KBM-7 (cell line): Measurements from ENCODE around the gene SFSWAP.
"Not testable (repeated sequence)": the region's sequence is repeated elsewhere in the genome, so short reads cannot be mapped to it uniquely, and the experiment has no call there.

Experiments
- DNase-seq: peaks from one replicate; pipeline ENCODE4 v3.0.0-alpha.2; 2015
- in situ Hi-C: fragments of 300-500 bp; cut with MboI; formaldehyde crosslinking; loops from 2 replicates; pipeline ENCODE4 v1.14.3; 2020; ENCODE audit warnings: low sequenced_read_pairs, low pct_unique_long_range_greater_than_20kb, mixed read lengths

SFSWAP gene

DNA sequence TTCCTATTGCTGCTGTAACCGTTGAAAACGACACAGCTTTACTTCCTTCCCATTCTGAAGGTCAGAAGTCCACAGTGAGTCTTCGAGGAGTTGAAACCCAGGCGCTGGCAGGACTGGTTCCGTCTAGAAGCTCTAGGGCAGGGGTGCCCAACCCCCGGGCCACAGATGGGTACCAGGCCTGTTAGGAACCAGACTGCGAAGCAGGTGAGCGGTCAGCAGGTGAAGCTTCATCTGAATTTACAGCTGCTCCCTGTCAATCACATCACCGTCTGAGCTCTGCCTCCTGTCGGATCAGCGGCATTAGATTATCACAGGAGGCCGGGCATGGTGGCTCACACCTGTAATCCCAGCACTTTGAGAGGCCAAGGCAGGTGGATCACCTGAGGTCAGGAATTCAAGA lies 12.6 kb upstream of the SFSWAP start:
- in situ Hi-C loops = no loop called here
- no peak for DNase-seq

DNA sequence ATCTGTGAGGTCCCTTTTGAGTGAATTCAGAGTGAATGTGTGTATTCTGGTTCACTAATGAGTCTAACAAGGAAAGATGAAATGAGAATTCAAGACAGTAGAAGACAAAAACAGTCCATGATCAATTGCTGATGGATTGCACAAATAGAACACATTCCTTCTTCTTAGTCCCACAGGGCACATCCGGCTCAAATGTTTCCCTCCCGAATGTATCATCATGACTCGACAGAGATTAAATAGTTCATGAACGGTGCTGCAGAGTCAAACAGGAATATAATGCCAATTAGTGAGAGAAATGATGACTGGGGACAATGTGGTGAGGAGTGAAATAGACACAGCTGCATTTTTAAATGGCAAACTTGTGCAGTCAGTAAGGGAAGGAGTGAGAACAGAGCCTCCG lies 11.5 kb upstream of the SFSWAP start:
- no peak for DNase-seq
- in situ Hi-C loops = no loop called here

DNA sequence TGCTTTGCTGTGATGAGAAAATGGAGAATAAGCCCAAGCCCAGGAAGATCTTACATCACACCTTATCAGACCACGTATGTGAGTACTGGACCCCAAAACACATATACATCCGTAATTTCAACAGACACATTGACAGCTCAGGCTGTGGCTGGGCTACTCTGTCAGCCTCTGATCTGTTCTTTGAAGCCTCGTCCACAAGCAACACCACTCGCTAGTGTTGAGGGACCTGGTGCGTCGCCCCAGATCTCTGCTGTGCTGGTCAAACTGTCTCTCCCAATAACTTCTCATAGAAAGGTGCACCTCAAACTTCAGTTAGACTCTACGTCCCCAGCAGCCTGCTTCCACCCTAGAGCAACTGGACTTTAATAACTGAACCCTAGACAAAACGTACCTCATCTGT lies 10.6 kb upstream of the SFSWAP start:
- in situ Hi-C loops = no loop called here
- no peak for DNase-seq

DNA sequence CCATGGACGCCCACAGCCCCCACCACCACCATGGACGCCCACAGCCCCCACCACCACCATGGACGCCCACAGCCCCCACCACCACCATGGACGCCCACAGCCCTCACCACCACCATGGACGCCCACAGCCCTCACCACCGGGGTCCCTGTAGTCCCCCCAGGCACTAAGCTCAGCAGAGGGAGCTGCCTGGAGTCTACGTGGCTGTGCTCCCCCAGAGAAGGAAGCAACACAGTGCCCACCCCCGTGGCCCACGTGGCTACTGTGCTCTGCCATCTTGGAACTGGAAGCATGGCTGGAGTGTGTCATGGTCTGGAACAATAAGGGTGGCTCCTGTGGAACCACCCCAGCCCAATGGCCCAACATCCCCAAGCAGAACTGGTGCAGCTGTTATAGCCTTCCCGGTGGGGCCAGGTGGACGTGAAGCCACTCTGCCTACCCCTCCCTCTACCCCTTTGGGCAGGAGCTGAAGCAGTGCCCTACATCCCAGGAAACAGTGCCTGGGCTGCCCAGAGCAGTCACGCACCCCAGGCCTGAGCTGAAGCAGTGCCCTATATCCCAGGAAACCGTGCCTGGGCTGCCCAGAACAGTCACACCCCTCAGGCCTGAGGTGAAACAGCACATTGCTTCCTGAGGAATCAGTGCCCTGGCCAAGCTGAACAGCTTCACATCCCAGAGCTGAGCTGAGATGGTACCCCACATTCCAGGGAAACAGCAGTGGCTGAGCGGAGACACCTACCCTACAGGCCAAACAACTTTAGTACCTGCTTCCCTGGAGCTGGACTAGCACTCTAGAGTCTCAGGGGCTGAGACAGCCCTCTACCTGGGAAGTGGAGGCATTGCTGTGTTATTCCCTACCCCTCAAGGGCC lies 9.0 kb upstream of the SFSWAP start:
- in situ Hi-C loops = no loop called here
- DNase-seq = no peak

DNA sequence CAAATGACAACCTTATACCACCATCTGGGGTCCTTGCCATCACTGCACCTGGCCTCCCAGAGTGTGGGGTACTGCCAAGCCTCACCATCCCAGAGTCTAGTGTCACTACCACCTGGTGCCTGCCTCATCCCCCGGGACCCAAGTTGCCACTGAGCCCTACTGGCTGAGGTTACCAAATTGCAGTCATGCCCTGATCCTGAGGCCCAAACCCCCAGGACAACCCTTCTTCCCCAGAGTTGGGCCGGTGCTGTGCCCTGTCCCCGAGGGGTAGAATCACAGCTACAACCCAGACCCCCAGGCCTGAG lies 8.4 kb upstream of the SFSWAP start:
- no peak for DNase-seq
- in situ Hi-C loops = no loop called here

DNA sequence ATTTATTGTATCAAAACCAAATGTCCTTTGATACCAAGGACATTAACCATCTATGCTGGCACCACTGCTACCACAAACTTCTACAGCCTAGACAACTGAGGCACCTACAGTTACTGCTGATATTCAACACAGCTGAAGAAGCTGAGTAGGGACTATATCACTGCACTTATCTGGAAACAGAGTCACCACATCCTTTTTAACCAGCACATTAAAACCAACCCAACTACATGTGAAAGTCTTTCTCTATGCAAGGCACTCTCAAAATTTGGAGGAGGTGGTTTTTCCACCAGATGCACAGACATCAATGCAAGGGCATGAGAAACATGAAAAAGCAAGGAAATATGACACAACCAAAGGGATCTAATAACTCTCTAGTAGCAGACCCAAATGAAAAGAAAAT lies 7.7 kb upstream of the SFSWAP start:
- no peak for DNase-seq
- in situ Hi-C loops = no loop called here

DNA sequence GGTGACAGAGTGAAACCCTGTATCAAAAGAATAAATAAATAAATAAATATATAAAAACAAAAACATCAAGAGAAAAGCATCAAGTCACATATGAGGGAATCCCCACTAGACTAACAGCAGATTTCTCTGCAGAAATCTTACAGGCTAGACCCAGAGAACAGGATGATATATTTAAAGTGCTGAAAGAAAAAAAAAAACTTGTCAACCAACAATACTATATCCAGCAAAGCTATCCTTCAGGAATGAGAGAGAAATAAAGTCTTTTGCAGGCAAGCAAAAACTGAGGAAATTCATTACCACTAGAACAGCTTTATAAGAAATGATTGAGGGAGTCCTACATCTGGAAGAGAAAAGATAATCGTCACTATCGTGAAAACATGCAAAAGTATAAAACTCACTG lies 6.4 kb upstream of the SFSWAP start:
- in situ Hi-C loops = no loop called here
- no peak for DNase-seq

DNA sequence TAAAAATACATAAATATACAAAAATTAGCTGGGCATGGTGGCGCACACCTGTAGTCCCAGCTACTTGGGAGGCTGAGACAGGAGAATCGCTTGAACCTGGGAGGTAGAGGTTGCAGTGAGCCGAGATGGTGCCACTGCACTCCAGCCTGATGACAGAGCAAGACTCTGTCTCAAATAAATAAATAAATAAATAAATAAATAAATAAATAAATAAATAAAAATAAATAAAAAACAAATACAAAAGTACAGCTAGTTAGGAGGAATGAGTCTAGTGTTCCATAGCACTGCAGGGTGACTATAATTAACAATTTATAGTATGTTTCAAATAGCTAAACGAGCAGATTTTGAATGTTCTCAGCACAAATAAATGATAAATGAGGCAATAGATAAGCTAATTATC lies 4.2 kb upstream of the SFSWAP start:
- in situ Hi-C loops, DNase-seq: not testable (repeated sequence)

DNA sequence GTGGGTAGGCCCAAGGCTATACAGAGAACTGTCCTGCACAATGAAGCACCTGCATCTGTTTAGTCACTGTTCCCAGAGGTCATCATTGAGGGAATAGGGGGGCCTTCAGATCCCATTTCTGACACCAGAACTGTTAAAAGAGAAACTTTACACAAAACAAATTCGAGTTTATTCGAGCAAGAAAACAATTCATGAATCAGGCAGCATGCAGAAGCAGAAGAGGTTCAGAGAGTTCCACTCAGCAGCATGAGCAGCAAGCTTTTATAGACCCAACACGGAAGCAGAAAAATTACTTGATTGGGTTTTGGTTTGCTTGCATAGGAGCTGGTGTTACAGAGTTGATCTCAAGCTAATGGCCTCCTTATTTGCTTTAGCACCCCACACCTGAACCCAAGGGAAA lies 1.7 kb upstream of the SFSWAP start:
- DNase-seq = no peak
- in situ Hi-C loops = no loop called here

DNA sequence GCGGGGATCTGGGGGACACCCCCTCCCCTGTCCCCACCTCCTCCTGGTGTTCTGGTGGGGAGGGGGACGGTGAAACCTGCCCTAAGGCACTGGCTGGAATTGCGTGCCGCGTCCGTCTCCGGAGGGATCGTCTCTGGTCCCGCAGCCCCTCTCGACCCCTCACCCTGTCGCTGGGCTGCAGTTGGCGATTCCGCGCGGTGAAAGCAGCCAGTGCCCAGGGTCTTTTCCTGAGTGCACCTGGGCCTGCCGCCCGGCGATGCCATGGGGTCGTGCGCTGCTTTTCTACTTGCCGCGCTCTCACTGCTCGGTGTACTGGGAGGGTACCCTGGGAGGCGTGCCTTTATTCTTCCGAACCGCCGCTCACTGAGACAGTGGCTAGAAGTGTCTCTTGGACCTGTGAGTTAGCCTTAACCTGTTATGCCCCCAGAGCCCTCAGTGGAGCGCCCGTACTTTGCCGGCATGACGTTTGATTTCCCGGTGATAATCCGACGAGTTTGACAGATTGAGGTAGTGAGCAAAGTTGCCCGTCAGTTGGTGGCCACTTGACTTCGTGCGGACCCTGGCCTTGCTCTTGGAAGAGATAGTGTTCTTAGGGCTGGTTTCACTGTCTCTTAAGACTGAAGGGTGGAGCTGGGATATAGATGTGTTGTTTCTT lies 788 bp downstream of the SFSWAP start:
- peak; percentile 7 for DNase-seq

DNA sequence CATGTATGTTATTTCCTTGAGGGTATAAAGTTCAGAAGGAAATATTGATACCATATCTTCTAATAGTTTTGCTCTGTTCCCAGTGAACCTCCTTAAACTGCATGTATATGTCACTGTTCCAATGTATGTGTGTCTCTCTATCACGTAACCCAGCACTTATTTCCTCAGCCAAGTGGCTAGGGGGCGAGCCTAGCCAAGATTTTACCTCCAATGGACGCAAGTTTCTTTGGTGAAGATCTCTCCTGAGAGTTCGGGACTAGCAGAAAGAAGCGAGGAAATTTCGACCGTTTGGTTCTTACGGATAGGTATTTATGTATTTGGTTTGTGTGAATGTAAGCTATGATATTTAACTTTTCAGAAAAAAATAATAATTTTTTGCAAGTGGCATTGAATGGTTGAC lies 2.5 kb downstream of the SFSWAP start:
- no peak for DNase-seq
- in situ Hi-C loops = no loop called here

More for the DNA sequence above, 788 bp downstream of the SFSWAP start:
- in situ Hi-C loops = no loop called here

DNA sequence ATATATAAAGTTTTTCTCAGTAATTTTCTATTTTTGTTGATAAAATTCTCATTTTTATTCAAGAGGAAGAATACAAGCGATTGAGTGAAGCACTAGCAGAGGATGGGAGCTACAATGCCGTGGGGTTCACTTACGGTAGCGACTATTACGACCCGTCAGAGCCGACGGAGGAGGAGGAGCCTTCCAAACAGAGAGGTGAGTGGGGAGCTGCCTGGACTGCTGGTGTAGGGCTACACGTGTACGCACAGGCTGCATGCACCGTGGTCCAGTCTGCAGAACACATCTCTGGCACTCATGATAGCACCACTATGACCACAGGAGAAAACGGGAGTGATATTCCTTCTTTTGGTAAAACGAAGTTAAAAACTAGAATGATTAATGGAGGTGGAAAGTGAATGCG lies 3.9 kb downstream of the SFSWAP start:
- DNase-seq = no peak
- in situ Hi-C loops = no loop called here

DNA sequence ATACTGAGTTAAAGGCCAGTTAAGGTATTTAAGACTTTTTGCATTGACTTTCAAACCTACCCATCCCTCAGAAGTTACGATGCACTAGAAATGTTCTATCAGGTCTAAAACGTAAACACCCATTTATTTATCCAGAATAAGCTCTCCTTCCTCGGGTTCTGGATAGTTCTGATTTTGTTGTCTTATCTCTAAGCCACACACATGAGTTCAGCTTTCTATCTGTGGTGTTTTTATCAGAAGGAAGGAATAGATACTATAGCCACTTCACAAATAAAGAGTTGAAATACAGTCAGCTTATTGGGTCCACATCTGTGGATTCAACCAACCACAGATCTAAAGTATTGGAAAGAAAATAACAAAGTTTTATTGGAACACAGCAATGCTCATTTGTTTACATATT lies 5.4 kb downstream of the SFSWAP start:
- no peak for DNase-seq
- in situ Hi-C loops = no loop called here

DNA sequence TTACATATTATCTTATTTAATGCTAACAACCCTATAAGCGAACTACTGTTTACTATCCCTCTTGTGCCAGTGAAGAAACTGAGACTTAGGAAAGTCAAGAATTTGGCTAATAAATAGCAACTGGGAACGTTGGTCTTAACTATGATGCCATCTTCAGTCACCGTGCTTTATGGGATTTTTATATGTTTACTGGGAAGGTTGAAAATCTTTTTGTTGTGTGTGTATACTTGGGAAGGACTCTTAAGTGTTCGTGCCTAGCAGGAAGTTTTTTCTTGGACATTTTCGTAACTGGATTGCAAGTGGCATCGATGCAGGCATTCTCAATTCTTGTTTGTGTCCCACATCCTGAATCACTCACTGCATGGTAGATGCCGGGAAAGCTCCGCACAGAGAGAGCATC lies 9.4 kb downstream of the SFSWAP start:
- DNase-seq = no peak
- in situ Hi-C loops = no loop called here

DNA sequence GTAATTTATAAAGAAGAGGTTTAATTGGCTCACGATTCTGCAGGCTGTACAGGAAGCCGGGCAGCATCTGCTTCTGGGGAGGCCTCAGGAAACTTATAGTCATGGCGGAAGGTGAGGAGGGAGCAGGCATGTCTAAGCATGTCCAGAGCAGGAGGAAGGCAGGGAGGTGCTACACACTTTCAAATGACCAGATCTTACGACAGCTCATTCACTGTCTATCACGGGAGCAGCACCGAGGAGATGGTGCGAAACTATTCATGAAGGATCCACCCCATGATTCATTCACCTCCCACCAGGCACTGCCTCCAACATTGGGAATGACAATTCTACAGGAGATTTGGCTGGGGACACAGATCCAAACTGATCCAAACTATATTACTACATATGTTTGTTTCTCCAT lies 10.0 kb downstream of the SFSWAP start:
- in situ Hi-C loops = no loop called here
- DNase-seq = peak; percentile 34

DNA sequence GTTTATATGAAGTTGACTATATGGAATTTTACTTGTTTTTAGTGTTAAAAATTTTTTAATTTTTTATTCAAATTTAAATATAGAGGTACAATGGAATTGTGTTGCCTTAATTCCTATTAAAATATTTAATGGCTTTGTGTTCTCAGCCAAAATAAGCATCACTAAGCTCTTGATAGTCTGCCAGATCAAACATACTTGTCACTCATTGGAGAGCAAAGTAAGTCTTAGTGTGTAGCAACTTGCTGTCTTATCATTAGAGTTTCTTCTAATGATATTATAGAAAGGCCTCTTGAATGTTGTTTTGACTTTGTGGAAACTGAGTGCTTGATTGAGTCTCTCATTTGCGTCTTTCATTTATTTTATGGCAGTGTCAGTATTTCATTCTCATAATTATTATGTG lies 10.7 kb downstream of the SFSWAP start:
- in situ Hi-C loops = no loop called here
- DNase-seq = no peak

DNA sequence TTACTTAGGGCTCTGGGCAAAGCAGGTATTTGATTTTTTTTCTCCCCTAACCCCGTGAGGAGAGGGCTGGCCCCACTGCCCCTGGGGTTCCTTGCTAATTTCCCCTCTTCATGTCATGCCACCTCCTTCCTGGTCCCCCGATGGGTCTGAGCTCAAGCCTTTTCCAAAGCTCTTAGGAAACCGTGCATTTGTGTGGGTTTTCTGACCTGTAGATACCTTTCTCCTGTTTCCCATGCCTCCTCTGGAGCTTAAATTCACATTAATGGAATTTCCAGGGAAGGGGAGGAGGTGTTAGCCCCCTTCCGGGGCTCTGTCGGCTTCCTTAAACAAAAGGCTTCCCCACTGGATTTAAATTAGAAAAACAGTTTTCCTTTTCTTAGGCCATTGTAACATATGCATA lies 12.6 kb downstream of the SFSWAP start:
- no peak for DNase-seq
- in situ Hi-C loops = no loop called here

DNA sequence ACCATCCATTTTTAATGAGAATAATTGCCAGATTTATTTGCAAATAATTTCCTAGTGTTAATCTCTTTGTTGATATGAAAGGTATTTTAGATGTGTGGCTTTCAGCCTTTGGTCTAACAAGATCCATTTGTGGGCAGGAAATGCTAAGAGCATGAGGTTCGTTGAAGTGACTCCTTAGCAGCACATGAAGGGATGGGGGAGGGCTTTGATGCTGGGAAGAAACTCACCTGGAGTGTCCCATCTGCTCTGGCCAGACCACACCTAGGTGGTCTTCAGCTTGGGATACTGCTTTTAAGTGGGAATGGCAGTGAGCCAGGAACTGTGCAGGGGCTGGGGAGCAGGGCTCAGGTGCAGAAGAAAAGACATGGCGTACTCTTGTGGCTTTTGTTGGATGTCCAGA lies 13.6 kb downstream of the SFSWAP start:
- DNase-seq = no peak
- in situ Hi-C loops = no loop called here

DNA sequence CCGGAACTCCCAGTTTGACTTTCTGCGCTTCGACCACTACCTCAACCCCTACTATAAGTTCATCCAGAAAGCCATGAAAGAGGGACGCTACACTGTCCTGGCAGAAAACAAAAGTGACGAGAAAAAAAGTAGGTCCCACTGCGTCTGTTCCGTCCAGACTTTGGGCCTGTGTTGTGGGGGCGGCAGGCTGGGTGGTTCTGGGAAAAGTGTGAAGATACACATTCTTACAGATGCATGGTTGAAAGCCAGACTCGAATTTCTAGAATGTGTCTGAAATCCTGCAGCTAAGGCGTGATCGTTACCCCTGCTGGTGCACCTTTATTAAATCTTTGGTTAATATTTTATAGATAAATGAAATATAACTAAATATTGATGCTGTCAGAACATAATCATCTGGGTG lies 14.6 kb downstream of the SFSWAP start:
- DNase-seq = no peak
- in situ Hi-C loops = no loop called here

DNA sequence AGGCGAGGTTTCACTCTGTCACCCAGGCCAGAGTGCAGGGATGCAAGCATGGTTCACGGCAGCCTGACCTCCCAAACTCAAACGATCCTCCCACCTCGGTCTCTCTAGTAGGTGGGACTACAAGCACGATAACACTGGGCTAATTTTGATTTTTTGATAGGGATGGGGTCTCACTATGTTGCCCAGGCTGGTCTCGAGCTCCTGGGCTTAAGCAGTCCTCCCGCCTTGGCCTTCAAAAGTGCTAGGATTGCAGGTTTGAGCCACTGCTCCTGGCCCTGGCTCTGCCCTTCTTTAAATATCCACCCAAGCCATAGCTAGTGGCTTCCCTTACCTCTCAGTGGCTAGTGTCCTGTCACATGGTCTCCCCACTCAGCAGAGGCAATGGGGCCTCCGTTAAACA lies 17.8 kb downstream of the SFSWAP start:
- in situ Hi-C loops = no loop called here
- DNase-seq = no peak
